Vagina (tissue), 2 donors: ENCODE data around the gene PACRG.

Experiments
- POLR2A ChIP-seq, 2 donors: fragments of 450-650 bp; IDR thresholded peaks; one replicate each; pipeline ENCODE4 v1.6.1; 2017; ENCODE audit warnings: antibody characterized with exemption in 2 of 2, mild to moderate bottlenecking in 2 of 2, moderate library complexity in 2 of 2
- POLR2AphosphoS5 ChIP-seq, 2 donors: sonication (generic); formaldehyde crosslinking; IDR thresholded peaks; one replicate each; pipeline ENCODE4 v1.9.0; 2017; ENCODE audit warnings: antibody characterized with exemption in 2 of 2, mild to moderate bottlenecking in 2 of 2, low read depth in 1 of 2; ENCODE audit not compliant: insufficient read depth in 1 of 2
- TF ChIP-seq, protein P1 (sequence below), 3 experiments: fragments of 450-650 bp in 2 of 3; fragments of 200-600 bp in 1 of 3; sonication (generic) in 1 of 3; IDR thresholded peaks; one replicate each; pipeline ENCODE4 v1.5.1; 2017 to 2019; ENCODE audit warnings: antibody characterized with exemption in 3 of 3, mild to moderate bottlenecking in 2 of 3, moderate library complexity in 2 of 3

DNA sequence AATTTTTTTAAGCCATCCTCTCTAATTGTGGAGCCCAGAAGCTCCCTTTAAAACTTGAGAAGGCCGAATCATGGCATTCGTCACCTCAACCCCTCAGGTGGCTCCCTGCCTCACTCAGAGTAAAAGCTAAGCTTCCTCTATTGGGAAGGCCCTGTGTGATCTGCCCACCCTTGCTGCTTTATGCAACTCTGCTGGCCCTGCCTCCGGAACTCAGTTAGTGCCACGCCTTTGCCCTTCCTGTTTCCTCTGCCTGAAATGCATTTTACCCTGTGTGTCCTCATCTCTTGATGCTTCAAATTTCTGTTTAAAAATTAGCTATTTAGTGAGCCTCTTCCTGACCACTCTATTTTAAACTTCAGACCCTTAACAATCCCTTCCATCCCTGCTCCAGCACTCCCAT is 5.7 kb downstream of the PACRG start:
- TF ChIP-seq, protein P1, sequence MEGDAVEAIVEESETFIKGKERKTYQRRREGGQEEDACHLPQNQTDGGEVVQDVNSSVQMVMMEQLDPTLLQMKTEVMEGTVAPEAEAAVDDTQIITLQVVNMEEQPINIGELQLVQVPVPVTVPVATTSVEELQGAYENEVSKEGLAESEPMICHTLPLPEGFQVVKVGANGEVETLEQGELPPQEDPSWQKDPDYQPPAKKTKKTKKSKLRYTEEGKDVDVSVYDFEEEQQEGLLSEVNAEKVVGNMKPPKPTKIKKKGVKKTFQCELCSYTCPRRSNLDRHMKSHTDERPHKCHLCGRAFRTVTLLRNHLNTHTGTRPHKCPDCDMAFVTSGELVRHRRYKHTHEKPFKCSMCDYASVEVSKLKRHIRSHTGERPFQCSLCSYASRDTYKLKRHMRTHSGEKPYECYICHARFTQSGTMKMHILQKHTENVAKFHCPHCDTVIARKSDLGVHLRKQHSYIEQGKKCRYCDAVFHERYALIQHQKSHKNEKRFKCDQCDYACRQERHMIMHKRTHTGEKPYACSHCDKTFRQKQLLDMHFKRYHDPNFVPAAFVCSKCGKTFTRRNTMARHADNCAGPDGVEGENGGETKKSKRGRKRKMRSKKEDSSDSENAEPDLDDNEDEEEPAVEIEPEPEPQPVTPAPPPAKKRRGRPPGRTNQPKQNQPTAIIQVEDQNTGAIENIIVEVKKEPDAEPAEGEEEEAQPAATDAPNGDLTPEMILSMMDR (IDR thresholded peaks at IDR 0.05) = no peak
- TF ChIP-seq POLR2AphosphoS5 (IDR thresholded peaks at IDR 0.05; ENCODE audit: insufficient read depth in 1 of 2, low read depth in 1 of 2) (no peak), POLR2A (IDR thresholded peaks at IDR 0.05) (no peak)
